GM19324 (cell line): ENCODE measurements around the gene NEUROG2.
A peak's percentile ranks its signal among the peaks of the same experiment; 100 is the strongest.
"Not testable (repeated sequence)": the region's sequence is repeated elsewhere in the genome, so short reads cannot be mapped to it uniquely, and the experiment has no call there.

Experiments
- ATAC-seq: cut with Tn5 transposase; IDR thresholded peaks from one replicate; pipeline ENCODE4 v1.9.1; 2021; ENCODE audit warnings: mild to moderate bottlenecking, moderate library complexity; ENCODE audit not compliant: unreplicated experiment, low FRiP score

NEUROG2 gene

DNA sequence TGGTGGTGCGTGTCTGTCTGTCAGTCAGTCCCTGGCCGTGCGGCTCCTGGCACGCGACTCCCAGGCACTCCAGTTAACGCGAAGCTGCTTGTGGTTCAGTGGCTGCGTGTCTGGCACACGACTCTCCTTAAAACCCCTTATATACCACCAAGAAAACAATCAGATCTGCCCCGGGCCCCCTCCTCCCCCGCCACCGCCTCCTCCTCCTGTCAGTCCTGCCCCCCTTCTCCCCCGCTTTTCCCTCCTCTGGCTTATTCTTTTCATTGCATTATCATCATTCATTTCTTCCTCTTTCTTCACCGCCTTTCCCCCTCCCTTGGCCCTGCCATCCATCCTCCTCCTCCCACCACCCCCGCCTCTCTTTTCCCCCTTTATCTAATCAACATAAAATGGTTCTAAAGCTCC, at the start of gene NEUROG2:
Gene NEUROG2, minus strand, starts transcription at position 115 of the 405 bp plus-strand sequence. CDS start 705 bp downstream, outside the sequence.
- no peak for ATAC-seq

DNA sequence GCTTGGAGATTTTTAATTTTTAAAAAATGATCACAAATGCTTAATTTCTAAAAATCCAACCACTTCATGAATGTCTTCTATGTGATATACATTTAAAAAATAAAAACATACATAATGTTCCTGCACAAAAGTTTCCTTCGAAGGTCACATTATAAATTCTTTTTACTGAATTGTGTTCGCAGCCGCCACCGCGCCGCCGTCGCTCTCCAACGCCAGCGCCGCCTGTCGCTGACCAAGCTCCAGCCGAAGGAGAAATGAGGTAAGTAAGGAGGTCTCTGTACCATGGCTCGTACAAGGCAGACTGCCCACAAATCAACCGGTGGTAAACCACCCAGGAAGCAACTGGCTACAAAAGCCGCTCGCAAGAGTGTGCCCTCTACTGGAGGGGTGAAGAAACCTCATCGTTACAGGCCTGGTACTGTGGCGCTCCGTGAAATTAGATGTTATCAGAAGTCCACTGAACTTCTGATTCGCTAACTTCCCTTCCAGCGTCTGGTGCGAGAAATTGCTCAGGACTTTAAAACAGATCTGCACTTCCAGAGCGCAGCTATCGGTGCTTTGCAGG, 48.8 kb upstream of the NEUROG2 start:
- ATAC-seq = no peak

DNA sequence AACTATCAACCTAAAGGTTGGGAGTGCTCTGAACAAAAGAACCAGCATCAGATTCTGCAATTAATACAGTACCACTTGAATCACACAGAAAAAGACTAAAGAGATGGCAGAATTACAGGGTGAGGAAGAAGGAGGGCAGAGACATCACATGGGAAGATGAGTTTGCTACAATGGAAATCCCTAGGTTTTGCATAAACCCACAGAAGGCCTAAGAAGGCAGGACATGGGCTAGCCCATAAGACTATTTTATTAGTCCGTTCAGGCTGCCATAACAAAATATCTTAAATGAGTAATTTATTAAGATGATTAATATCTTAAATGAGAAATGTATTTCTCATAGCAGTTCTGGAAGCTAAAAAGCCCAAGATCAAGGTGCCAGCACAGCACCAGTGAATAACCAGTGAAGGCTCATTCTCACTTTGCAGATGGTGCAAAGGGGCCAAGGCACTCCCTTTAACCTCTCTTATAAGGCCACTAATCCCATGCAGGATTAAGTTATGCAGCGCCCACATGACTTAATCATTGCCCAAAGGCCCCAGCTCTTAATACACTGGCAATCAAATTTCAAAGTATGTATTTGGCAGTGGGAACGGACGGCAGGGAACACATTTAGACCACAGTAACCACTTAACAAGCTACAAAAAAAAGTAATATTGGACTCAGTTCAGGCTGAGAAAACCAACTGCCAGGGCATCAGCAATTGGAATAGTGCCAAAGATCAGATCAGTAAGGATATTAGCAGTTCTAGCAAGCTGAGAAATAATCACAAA, 47.6 kb upstream of the NEUROG2 start:
- no peak for ATAC-seq

DNA sequence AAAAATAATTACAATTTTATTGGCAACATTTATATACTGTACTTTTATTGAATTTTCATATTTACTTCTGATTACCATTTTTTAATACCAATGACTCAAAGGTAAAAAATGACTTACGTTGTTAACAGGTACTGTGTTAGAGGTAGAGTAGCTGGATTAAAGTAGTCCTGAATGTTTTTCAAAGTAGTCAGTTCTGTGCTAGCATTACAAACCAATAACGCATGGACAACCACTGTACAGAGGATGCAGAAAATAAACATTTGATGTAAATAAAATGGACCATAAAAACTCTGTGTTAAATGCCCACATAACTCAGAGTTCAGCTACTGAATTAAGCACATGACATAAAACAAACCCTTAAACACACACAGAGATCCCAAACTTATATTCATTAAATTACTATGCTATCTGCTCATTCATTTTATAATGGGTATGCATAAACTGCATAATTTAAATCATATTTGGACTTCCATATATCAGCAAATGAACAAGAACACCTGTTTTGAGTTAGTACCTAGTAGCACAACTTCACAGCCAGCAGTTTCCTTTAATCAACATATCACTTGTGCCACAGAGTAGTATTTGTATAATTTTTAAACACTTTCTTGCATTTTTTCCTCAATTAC, 46.4 kb upstream of the NEUROG2 start:
- ATAC-seq = no peak

DNA sequence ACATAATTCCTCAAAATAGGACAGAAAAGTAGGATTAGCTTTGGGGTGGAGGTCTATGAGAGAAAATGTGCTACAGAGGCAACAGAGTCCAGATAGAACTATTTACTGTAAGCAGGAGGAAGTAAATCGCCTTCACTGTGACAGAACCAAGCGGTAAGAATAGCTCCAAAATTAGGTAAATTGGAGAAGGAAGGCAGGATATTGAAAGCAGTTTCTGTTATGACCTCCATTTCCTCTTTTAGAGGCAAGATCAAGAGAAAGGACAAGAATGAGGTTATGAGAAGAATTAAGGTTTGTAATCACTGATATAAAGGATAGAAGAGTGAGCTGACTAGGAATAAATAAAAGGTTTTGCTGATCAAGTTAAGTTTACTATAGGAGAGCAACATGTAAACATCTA, 44.1 kb upstream of the NEUROG2 start:
- ATAC-seq = peak; percentile 49

DNA sequence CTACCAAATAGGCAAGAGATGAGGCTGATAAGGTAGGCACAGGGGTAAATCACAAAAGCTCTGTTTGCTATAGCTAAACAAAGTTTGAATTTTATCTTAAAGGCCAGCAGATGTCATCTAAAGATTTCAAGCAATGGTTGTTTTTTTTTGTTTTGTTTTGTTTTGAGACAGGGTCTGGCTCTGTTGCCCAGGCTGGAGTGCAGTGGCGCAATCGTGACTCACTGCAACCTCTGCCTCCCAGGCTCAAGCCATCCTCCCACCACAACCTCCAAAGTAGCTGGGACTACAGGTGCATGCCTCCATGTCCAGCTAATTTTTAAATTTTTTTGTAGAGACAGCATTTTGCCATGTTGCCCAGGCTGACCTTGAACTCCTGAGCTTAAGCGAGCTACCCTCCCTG, 43.1 kb upstream of the NEUROG2 start:
- ATAC-seq = no peak

DNA sequence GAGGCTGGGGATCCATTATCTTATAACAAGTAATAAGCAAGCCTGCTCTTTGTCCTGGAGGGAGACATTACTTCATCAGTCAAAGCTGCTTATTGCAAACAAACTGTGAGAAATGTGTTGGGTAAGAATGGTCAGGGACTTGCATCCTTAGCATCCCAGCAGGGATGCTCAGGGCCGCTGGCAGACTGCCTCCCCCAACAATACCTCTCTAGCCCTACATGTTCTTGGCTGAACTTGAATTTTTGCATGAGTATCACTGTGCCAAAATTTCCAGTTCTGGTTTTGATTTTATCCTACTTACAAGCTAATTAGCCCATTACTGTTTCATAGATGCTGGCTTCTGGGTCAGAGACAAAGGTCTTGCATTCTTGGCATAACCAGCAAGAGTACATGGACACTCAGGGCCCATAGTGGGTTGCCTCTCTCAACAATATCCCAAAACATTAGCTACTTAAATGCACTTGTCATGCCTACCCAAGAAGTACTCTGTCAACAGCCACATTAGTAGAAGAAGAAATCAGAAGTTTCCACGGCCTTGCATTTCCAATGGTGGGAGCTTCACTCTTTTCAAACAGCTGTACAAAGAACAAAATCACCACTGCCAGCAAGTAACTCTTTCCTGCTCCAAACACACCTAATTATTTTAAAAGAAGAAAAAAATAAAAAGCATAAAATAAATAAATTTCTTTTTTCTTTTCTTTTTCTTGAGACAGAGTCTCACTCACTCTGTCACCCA, 41.9 kb upstream of the NEUROG2 start:
- ATAC-seq = no peak

DNA sequence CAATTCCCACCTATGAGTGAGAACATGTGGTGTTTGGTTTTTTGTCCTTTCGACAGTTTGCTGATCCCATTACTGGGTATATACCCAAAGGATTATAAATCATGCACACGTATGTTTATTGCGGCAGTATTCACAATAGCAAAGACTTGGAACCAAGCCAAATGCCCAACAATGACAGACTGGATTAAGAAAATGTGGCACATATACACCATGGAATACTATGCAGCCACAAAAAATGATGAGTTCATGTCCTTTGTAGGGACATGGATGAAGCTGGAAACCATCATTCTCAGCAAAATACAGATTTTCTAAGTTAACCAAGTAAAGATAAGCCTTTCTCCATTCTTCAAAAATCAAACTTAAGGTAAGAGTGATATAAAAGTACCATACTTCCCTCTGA, 38.3 kb upstream of the NEUROG2 start:
- ATAC-seq = not testable (repeated sequence)

DNA sequence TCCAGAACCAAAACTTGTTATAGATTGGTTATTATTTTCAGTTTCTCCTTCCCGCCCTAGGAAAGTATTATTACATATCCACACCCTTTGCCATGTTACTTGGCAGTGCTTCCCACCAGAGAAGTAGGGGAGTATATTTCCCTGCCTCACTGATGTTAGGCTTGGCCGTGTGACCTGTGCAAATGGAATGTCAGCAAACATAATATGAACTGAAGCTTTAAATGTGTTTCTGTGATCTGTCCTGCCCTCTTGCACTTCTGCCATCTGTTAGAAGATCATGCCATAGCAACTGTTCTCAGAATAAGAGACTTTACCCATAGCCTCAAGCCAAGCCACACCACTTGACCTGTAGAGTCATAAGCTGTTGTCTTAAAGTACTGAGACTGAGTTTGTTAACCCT, 36.7 kb upstream of the NEUROG2 start:
- no peak for ATAC-seq

DNA sequence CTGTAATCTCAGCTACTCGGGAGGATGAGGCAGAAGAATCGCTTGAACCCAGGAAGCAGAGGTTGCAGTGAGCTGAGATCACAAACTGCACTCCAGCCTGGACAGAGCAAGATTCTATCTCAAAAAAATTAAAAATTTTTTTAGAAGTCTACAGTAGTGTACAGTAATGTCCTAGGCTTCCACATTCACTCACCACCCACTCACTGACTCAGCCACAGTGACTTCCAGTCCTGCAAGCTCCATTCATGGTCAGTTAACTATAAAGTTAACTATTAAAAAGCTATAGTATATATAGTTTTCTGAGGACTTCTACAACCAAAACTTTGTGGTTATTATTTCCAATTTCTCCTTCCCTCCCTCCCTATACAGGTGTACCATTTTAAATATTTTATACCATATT, 34.7 kb upstream of the NEUROG2 start:
- no peak for ATAC-seq

DNA sequence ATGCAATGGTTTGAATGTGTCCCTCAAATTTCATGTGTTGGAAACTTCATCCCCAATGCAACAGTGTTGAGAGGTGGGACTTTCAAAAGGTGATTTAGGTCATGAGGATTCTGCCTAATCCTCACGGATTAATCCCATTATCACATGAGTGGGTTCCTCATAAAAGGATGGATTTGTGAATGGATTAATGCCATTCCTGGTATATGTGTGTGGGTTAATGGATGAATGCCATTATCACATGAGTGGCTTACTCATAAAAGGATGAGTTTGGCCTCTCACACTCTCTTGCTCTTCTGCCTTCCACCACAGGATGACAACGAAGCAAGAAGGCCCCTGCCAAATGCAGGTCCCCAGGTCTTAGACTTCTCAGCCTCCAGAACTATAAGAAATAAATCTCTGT, 30.5 kb upstream of the NEUROG2 start:
- no peak for ATAC-seq

DNA sequence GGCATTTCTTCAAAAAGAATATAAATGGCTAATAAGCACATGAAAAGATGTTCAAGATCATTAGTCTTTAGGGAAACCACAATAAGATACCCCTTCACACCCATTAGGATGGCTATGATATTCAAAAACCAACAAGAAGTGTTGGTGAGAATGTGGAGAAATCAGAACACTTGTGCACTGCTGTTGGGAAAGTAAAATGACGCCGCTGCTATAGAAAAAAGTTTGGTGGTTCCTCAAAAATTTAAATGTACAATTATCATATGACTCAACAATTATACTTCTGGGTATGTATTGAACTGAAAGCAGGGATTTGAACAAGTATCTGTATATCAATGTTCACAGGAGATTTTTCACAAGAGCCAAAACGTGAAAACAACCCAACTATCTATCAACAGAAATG, 29.4 kb upstream of the NEUROG2 start:
- no peak for ATAC-seq

DNA sequence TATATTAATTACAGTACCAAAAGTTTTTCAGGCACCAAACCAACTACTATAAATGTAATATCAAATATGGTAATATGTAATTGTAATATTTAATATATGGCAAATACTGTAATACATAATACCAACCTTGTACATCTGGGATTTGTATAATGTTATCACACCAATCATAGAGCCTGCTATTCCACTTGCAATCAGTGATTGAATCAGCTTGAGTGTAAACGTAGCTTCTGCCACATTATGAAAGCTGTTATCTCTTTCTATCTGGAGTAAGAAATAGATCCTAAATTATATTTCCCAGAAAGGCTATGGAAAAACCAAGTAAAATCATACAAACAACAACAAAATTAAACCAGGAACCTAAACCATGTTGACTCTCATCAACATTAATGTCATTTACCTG, 24.7 kb upstream of the NEUROG2 start:
- no peak for ATAC-seq

DNA sequence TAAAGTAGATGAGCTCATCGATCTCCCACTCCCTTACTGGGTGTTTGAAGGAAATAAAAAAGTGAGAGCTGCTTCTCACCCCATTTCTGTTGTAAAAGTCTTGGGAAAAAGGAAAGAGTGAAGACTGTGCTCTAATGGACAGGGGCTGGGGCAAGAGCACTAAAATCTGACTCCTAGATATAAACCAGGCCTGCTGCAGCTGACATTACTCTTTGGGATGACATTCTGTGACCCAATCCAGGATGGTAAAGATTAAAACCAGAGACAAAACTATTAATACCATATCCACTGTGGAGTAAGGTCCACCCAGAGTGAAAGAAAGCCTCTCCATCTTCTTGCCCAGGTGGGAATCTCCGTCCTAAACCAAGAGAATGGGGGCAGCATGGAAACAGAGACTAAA, 20.1 kb upstream of the NEUROG2 start:
- ATAC-seq = no peak

DNA sequence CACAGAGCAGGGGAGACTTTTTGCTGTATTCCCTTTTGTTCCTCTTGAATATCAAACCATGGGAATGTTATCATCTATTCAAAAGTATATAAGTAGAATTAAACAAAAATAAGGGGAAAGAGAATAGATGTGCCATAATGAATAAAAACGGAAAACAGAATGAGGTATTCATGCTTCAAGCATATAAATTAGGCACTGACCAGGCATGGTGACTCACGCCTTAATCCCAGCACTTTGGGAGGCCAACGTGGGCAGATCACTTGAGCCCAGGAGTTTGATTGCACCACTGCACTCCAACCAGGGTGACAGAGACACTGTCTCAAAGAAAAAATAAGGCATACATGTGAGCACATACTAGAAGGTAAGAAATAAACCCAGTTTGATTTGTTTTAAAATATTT, 16.3 kb upstream of the NEUROG2 start:
- ATAC-seq = no peak

DNA sequence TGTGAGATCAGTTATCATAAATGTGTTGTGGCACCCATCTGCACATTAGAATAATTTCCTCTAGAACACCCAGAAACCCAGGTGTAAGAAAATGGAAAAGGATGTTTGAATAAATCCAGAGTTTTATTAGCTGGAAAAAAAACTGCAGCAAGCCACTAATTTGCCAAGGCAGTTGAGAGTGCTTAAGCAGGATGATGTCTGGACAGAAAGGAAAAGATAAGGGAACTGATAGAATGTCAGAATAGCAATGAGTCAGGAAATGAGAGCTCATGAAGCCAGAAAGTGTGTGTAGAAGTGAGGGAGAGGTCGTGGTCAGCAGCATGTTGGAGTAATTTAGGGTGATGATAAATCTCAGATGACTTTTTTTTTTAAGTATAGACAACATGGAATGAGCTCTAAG, 15.2 kb upstream of the NEUROG2 start:
- ATAC-seq = no peak

DNA sequence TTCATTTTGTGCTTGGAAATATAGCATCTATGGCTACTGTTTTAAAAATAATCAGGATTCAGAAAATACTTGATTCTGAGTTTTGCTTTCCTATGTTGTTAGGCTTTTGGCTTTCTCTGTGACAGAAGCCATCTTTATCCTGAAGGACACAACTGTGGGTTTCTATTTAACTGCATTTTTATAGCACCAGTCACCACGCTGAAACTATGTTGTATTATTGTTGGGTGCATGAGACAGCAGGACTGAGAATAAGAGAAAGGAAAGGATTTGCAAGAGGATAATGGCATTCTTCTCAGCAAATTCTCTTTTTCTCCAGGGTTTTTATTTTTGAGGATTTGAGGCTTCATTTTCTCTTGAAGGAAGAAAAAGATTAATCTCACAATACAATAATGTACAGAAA, 10.1 kb upstream of the NEUROG2 start:
- no peak for ATAC-seq

DNA sequence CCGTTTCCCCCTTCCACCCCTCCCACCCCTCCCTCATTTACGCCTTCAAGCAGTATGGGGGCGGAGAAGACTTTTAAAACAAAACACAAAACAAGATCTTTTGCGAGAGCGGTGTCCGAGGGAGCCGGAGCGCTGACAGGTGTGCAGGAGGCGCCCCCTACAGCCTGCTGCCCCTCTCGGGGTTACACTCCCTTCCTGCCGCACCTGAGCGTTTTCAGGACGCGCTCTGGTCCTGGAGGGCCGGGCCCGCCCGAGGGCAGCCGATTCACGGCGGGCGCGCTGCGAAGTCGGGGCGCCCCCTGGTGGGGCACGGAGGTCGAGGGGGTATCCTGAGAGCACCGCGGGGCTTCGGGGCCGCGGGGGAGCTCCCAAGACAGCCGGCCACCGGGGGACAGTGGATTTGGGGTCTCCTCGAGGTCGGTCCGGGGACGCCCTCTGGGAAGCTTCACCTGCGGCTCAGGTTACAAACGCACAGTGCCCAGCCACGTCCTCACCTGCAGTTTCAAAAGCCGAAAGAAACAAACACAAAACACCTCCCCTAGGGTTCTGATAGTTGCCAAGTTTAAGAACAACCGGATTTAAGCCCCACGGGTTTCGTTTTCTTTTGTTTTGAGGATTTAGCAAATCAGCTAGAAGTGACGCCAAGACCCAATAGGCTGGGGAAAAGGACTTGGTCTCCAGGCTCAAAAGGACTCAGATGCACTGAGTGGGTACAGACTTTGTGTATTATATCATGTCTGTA, 8.0 kb upstream of the NEUROG2 start:
- ATAC-seq = peak; percentile 95

DNA sequence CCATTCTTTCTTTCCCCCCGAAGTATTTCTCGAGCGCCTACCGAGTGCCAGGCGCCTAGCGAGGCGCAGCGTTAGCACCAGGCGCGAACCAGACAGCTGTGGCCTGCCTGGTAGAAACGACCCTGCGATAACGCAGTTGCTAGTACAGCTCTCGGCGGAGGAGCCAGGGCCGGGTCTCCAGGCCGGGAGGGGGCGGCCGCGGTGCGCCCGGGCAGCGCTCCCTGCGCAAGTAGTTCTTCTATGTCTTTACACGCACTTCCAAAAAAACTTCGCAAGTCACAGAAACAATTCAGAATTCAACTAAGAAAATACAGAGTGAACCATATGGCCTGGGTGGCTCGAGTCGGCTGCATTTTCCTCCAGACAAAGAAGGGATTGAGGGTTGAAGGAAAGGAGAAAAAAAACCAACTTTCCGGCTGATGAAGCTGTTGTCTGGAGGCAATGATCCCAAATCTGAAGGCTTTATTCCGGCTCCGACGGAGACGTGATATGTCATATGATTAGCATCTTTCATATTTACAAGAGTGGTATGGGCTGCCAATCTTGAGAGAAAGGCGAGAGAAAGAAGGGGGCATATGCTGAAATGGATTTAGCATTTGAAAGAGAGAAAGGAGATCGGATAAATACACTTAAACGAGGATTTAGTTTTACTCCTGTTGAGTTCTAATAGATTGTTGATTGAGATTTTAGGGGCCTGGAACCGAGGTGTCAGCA, 7.2 kb upstream of the NEUROG2 start:
- peak; percentile 35 for ATAC-seq

DNA sequence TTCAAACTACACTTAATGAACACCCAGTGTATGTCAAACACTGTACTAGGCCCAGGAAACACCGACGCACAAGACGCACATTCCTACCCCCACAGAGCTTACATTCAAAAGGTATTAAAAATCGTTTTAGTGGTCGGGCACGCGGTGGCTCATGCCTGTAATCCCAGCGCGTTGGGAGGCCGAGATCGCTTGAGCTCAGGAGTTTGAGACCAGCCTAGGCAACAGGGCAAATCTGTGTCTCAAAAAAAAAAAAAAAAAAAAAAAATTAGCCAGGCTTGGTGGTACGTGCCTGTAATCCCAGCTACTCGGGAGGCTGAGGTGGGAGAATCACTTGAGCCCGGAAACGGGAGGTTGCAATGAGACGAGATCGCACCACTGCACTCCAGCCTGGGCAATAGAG, 6.5 kb upstream of the NEUROG2 start:
- not testable (repeated sequence) for ATAC-seq
